ENCODE measurements around the gene PRRC1.

Gene PRRC1

DNA sequence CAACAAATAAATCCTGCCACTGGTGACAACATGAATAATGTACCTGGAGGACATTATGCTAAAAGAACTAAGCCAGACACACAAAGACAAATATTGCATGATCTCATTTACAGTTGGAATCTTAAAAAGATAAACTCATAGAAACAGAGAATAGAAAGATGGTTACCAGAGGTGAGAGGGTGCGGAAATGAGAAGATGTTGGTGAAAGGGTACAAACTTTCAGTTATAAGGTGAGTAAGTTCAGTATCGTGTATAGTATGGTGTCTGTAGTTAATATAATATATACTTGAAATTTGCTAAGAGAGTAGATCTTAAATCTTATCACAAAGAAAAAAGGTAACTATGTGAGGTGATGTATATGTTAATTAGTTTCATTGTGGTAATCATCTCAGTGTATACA, 63.3 kb downstream of the PRRC1 start:
- no peak for DNase-seq (ENCODE audit: low read depth in 2 of 2)

- no peak for DNase-seq (ENCODE audit: low read depth in 2 of 2)
Observed at GRCh38 chr5:127581450-127581849, 64.0 kb downstream of the PRRC1 start.

- no peak for DNase-seq (ENCODE audit: low read depth in 2 of 2)
Observed at GRCh38 chr5:127582773-127583370, 65.4 kb downstream of the PRRC1 start.

GRCh38 chr5:127583866-127584265, 66.4 kb downstream of the PRRC1 start:
- no peak for DNase-seq (ENCODE audit: low read depth in 2 of 2)

- no peak for DNase-seq (ENCODE audit: low read depth in 2 of 2)
Observed at GRCh38 chr5:127585661-127586060, 68.2 kb downstream of the PRRC1 start.

DNA sequence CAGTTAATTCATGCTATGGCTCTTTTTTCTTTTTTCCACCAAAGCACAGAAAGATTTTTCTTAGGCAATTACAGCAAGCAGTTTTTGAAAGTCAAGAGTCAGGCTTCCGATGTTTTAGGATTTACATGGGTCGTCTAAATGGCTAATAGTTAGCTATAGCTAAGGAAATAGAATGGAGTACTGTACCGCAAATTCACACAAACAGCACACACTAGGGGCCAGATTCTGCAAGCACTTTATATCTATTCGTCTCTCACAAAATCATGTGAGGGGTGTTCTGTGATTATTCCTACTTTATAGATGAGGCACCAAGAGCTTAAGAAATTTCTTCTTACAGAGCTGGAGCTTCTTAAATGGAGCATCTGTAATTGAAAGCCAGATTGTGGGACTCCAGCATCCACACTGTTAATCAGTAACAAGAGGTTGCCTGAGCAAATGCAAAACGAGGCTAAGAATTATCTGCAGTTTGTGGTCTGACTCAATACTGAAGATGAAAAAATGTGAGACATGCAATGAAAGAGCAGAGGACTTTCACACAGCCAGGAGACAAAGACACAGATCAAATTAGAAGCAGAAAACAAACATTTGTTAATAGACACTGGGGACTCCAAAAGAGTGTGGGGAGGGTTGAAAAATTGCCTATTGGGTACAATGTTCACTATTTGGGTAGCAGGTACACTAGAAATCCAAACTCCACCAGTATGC, 68.8 kb downstream of the PRRC1 start:
- DNase-seq (ENCODE audit: low read depth in 2 of 2): no peak

GRCh38 chr5:127586811-127587210, 69.4 kb downstream of the PRRC1 start:
- DNase-seq (ENCODE audit: low read depth in 2 of 2): no peak

GRCh38 chr5:127587246-127587917, 69.9 kb downstream of the PRRC1 start:
- DNase-seq (ENCODE audit: low read depth in 2 of 2): no peak

DNA sequence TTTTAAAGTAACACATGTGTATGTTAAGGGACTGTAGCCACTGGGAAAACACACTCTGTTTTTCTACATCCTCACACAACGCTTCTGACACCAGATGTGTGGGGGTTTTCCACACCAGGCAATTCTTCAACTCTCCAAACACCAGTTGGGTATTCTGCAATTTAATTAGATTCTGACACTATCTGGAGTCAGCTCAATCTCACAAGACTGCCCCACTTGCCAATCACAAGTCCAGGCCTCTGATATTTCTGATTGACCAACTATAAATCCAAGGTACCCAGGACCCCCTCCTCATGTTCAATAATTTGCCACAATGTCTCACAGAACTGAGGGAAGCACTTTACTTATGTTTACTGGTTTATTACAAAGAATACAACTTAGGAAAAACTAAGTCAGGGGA, 70.9 kb downstream of the PRRC1 start:
- no peak for DNase-seq (ENCODE audit: low read depth in 2 of 2)

GRCh38 chr5:127589309-127590030, 72.0 kb downstream of the PRRC1 start:
- DNase-seq (ENCODE audit: low read depth in 2 of 2): no peak

DNA sequence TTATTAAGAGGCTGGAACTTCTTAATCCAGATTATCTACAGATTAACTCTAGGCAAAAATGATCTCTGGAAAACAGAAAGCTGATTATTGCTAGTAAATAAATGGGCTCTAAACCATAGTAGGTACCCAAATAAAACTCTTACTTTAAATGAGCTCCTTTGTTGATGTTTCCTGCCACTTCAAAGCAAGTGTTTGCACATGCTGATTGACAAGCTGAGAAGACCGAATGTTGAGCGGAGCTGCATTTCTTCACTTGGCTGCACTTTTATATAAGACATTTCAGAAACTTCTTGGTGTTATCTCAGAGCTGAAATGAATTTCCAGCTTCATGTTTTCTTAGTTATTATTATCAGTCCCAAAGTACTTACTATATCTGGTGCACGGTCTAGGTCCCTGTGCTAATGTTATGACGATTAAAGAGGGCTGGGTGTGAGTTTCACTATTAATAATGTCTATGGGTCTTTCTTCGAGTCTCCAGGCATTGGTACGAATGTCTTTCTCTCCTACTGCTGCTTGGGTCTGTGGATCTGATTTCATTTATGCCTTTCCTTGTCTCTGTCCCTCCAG, 72.8 kb downstream of the PRRC1 start:
- DNase-seq (ENCODE audit: low read depth in 2 of 2): no peak

DNA sequence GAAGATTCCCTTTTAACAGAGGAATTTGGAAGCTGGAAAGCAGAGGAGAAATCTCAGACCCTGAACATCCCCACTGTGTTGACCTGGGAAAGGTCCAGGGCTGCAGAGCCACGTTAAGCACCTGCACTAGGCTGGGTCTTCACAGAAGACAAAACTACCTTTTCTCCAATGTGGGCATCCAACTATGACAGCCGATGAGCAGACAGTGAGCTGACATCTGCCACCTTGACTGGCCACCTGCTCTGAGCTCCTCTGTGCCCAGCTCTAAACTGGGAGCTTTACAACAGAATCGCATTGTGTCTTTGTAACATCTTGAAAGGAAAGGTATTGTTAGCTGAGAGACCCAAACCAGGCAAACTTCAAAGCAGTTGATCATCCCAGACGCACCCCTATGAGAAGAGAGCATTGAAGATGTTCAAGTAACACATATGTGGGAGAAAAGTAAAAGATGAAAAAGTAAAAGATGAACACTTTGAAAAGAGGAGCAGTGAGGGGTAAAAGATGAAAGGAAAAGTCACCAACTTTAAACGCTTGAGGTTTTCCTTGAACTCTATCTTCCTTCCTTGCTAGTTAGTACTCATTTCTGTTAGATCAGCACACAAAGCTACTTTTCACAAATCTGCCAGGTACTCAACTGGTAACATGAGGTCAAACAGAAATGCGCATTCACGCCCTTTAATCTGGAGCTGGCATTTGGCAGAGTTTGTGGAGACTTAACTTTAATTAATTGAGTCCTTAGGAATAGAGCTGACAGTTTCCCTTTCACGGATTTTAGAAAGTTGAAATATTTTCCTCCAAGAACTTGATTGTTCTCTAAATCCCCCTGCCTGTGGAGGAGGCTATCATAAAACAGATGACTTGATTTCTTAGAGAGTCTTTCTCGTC, 78.3 kb downstream of the PRRC1 start:
- DNase-seq (ENCODE audit: low read depth in 2 of 2): no peak

DNA sequence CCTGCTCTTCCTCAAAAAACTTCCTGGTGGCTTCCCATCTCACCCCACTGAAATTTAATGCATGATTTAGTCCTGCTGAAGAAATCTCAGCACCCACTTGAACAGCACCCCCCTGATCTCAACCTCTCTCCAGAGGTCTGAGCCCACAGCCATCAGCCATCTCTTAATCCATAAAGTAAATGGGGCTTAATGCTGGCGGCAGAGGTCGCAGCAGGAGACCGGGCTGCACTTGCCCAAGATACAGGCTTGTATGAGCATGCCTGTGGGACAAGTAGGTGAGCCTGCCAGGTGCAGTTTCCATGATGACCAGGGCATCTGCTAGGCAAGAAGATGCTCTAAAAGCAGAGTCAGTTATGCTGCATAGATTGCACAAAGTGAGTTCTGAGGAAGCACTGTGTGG, 79.1 kb downstream of the PRRC1 start:
- DNase-seq (ENCODE audit: low read depth in 2 of 2): no peak

DNA sequence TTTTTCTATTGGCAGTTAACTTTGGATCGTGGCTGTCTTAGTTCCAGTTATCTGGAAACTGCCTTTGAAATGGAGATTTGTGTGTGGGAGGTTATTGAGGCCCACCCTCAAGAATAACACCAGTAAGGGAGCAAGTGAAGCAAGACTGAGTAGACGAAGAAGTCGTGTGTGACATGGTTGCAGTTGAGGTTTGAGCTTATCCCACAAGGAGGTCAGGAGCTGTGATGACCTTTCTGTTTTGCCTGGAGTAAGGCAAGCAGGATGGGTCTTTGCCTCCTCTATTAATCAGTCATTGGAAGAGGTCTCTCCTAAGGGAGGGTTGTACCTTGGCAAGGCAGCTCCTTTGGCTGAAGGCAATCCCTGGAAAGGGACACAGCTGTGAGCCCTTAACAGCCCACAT, 81.9 kb downstream of the PRRC1 start:
- DNase-seq (ENCODE audit: low read depth in 2 of 2): no peak

- no peak for DNase-seq (ENCODE audit: low read depth in 2 of 2)
Observed at GRCh38 chr5:127599847-127600246, 82.4 kb downstream of the PRRC1 start.

DNA sequence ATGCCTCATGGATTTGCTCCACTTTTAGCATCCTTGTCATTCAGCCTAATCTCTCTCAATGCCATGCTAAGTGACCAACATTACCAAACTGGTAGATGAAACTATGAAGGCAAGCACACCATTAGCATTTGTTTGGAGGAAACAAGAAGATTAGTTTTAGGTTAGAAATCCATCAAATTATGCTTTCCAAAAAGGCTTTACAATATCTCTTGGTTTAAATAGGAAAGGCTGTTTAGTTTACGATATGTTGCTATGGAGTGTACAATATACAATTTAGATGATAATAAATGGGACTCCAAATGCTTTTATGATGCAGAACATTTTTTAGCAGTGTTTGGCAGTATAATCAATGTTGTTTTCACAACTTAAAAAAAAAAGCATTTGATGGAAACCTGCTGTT, 83.7 kb downstream of the PRRC1 start:
- no peak for DNase-seq (ENCODE audit: low read depth in 2 of 2)

DNA sequence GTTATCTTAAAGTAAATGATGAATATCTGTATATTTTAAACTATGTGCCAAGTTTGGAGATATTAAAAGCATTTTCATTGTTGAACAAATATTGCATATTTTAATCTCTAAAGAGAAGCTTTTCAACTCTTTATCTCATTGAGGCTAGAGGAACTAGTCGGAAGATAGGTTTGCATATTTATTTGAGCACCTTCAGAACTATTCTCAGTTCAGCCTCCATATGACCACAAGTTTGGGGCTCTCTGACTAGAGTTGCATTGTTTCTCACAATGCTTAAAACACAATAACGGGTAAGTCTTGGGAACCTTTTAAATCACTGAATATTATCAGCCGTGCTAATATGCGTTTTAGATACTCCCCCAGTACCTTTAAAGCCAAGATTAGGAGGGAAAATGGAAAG, 84.2 kb downstream of the PRRC1 start:
- DNase-seq (ENCODE audit: low read depth in 2 of 2): no peak

GRCh38 chr5:127602481-127602880, 85.0 kb downstream of the PRRC1 start:
- no peak for DNase-seq (ENCODE audit: low read depth in 2 of 2)

- DNase-seq (ENCODE audit: low read depth in 2 of 2): no peak
Observed at GRCh38 chr5:127602896-127603844, 85.7 kb downstream of the PRRC1 start.
